ENCODE measurements around the gene CHTF18. TPM values are rescaled to one million over a fixed set of nuclear protein-coding genes. Genes with fewer than 3 reads are reported as not detected.
"Not testable (repeated sequence)": the region's sequence is repeated elsewhere in the genome, so short reads cannot be mapped to it uniquely, and the experiment has no call there.

Gene CHTF18
- total RNA-seq, 2 experiments from 2014 or later, result 95.6 to 115 TPM

- no peak for TF ChIP-seq CTCF (IDR thresholded peaks at IDR 0.05)
- ATAC-seq (no peak), DNase-seq (no peak)
- H3K4me1 Mint-ChIP-seq (ENCODE audit: low read depth), result no peaks in the 10 kb centered on the region
- no peaks in the 10 kb centered on the region for H3K36me3 Mint-ChIP-seq (ENCODE audit: low read depth)
- no peak overlapping the region for H3K27ac Mint-ChIP-seq
- intact Hi-C loops (cut with micrococcal nuclease), result no loop called here
- ChIA-PET CTCF (no interaction called here), POLR2A (interaction anchor here (0.6 kb wide), 1 partner anchor 484 kb away, joined by 4 read pairs; no protein-coding TSS in a partner anchor)
- no peak overlapping the region for H3K4me3 Mint-ChIP-seq
- H3K27me3 Mint-ChIP-seq, result peaks cover 2% of the 10 kb centered on the region
- peaks cover 9% of the 10 kb centered on the region for H3K9me3 Mint-ChIP-seq
These were observed 43.4 kb downstream of the CHTF18 start for GRCh38 chr16:831571-832413.

- intact Hi-C loops (cut with micrococcal nuclease), result no loop called here
- Mint-ChIP-seq H3K27ac (no peak overlapping the region), H3K36me3 (ENCODE audit: low read depth) (no peaks in the 10 kb centered on the region), H3K4me1 (ENCODE audit: low read depth) (no peaks in the 10 kb centered on the region), H3K9me3 (peaks cover 9% of the 10 kb centered on the region), H3K4me3 (no peak overlapping the region), H3K27me3 (peaks cover 2% of the 10 kb centered on the region)
- no peak for DNase-seq
- CTCF ChIA-PET, result no interaction called here
- ATAC-seq, result no peak
- POLR2A ChIA-PET, result interaction anchor here (0.6 kb wide), 1 partner anchor 483 kb away, joined by 4 read pairs; no protein-coding TSS in a partner anchor
- TF ChIP-seq CTCF (IDR thresholded peaks at IDR 0.05), result no peak
These were observed 44.4 kb downstream of the CHTF18 start for GRCh38 chr16:832652-833336.

GRCh38 chr16:833411-833810 is 45.0 kb downstream of the CHTF18 start:
- DNase-seq (no peak), ATAC-seq (no peak)
- Mint-ChIP-seq H3K4me1 (ENCODE audit: low read depth) (no peaks in the 10 kb centered on the region), H3K36me3 (ENCODE audit: low read depth) (peaks cover 1% of the 10 kb centered on the region), H3K4me3 (no peak overlapping the region), H3K27me3 (peaks cover 2% of the 10 kb centered on the region), H3K9me3 (peaks cover 9% of the 10 kb centered on the region), H3K27ac (no peak overlapping the region)
- TF ChIP-seq CTCF (IDR thresholded peaks at IDR 0.05), result no peak
- POLR2A ChIA-PET, result no interaction called here
- CTCF ChIA-PET, result no interaction called here
- intact Hi-C loops (cut with micrococcal nuclease), result no loop called here

GRCh38 chr16:835373-835772 is 47.0 kb downstream of the CHTF18 start:
- intact Hi-C loops (cut with micrococcal nuclease), result no loop called here
- Mint-ChIP-seq H3K27ac (no peak overlapping the region), H3K27me3 (peaks cover 2% of the 10 kb centered on the region), H3K36me3 (ENCODE audit: low read depth) (peaks cover 1% of the 10 kb centered on the region), H3K4me1 (ENCODE audit: low read depth) (no peaks in the 10 kb centered on the region), H3K9me3 (peaks cover 9% of the 10 kb centered on the region), H3K4me3 (no peak overlapping the region)
- ChIA-PET POLR2A (no interaction called here), CTCF (no interaction called here)
- TF ChIP-seq CTCF (IDR thresholded peaks at IDR 0.05), result no peak
- no peak for ATAC-seq
- no peak for DNase-seq

GRCh38 chr16:836221-836620 is 47.8 kb downstream of the CHTF18 start:
- no peak overlapping the region for H3K4me3 Mint-ChIP-seq
- intact Hi-C loops (cut with micrococcal nuclease), result no loop called here
- TF ChIP-seq CTCF (IDR thresholded peaks at IDR 0.05), result no peak
- no peaks in the 10 kb centered on the region for H3K4me1 Mint-ChIP-seq (ENCODE audit: low read depth)
- no peak overlapping the region for H3K27ac Mint-ChIP-seq
- peaks cover 9% of the 10 kb centered on the region for H3K9me3 Mint-ChIP-seq
- peaks cover 2% of the 10 kb centered on the region for H3K27me3 Mint-ChIP-seq
- ATAC-seq, result no peak
- DNase-seq, result no peak
- ChIA-PET CTCF (no interaction called here), POLR2A (no interaction called here)
- peaks cover 1% of the 10 kb centered on the region for H3K36me3 Mint-ChIP-seq (ENCODE audit: low read depth)

GRCh38 chr16:836822-837221 is 48.4 kb downstream of the CHTF18 start:
- CTCF ChIA-PET; intact Hi-C loops (cut with micrococcal nuclease); H3K27ac Mint-ChIP-seq; DNase-seq; ATAC-seq; H3K27me3 Mint-ChIP-seq; H3K36me3 Mint-ChIP-seq (ENCODE audit: low read depth); H3K9me3 Mint-ChIP-seq; H3K4me3 Mint-ChIP-seq; POLR2A ChIA-PET; H3K4me1 Mint-ChIP-seq (ENCODE audit: low read depth): not testable (repeated sequence)

All from activated CD8-positive, alpha-beta T cell treated with anti-CD3 and anti-CD28 coated beads for 36 hours (primary cell).